Fibroblast of the conjunctiva (primary cell): Measurements from ENCODE around the gene SLCO3A1.

Source experiments
- DNase-seq: peaks from one replicate; pipeline ENCODE4 v3.0.0-alpha.2; 2010; ENCODE audit warnings: low read depth

The SLCO3A1 gene

GRCh38 chr15:91912336-91912735 lies 58.8 kb downstream of the SLCO3A1 start:
- no peak for DNase-seq

GRCh38 chr15:91913560-91913959 lies 60.1 kb downstream of the SLCO3A1 start:
- no peak for DNase-seq

- no peak for DNase-seq
Observed at GRCh38 chr15:91915576-91915975, 62.1 kb downstream of the SLCO3A1 start.

DNA sequence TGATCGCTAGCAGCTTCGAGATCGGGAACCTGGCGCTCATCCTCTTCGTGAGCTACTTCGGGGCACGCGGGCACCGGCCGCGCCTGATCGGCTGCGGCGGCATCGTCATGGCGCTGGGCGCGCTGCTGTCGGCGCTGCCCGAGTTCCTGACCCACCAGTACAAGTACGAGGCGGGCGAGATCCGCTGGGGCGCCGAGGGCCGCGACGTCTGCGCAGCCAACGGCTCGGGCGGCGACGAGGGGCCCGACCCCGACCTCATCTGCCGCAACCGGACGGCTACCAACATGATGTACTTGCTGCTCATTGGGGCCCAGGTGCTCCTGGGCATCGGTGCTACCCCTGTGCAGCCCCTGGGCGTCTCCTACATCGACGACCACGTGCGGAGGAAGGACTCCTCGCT lies 62.5 kb downstream of the SLCO3A1 start:
- no peak for DNase-seq

- DNase-seq = no peak
Observed at GRCh38 chr15:91917686-91918360, 64.3 kb downstream of the SLCO3A1 start.

DNA sequence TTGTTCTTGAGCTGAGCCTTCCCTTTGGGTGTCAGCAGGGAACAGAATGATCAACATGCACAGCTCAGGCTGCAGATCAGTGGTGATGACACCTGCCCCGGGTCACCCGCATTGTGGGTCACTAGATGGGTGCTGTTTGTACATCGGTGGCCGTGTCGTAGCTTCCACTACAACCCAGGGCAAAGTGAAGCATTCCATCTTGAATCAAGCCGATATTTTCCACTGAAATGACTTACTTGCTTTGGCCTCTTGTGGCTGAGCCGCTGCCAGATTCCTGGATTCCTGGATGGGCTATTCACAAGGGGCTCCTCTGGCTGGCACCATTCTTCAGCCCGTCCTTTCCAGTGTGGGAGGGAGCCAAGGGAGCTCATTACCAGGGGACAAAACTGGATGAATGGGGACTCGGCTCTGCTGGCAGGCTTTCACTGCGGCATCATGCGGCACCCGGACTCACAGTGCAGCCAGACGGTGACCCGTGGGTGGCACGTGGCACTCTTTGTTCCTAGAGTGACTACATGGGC lies 65.6 kb downstream of the SLCO3A1 start:
- no peak for DNase-seq

GRCh38 chr15:91921188-91921842 lies 67.8 kb downstream of the SLCO3A1 start:
- no peak for DNase-seq

DNA sequence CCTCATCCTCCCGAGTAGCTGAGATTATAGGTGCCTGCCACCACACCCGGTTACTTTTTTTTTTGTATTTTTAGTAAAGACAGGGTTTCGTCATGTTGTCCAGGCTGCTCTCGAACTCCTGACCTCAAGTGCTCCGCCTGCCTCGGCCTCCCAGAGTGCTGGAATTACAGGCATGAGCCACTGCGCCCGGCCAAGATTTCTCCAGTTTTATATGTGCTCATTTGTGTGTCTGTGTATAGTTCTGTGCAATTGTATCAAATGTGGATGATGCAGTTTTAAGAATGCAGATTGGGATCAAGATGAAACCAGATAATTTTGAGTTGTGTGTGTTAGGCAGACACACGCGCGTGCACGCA lies 68.3 kb downstream of the SLCO3A1 start:
- DNase-seq = no peak

DNA sequence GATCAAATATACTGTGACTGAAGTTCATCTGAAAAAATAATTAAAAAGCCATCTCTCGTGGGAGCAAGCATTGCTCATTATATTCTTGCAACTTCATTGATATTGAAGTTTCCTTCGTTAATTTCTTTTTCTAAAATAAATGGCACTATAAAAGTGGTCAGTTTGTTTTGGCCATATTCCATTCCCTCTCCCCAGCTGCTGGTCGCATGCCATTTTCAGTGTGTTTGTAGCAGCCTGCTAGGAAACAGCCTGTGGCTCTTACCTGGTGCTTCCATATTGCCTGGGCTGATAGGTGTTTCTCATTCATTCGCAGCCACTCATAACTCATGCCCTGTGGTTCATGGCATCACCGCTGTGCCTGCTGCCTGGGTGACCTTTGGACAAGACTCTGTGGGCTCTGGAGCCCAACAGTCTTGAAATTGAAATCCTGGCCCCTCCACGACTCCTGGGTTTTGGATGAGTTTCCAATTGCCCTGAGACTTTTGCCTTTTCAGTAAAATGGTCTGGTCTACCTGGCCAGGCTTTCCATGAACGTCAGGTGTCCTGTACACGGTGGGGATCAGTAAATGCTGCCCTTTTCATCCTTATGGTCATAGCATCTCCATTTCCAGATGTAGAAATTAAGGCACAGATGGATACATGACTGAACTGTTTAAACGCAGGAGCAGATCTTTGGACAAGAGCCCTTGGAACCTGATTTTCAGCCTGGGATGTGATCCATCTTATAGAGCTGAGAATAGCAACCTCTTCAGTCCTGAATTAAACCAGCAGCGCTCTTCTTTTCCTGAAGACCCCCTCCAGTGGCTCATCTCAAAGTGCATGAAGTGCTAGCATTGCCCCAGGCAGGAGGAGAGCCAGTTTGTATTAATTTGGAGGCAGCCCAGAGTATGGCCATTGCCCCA lies 69.4 kb downstream of the SLCO3A1 start:
- no peak for DNase-seq

DNA sequence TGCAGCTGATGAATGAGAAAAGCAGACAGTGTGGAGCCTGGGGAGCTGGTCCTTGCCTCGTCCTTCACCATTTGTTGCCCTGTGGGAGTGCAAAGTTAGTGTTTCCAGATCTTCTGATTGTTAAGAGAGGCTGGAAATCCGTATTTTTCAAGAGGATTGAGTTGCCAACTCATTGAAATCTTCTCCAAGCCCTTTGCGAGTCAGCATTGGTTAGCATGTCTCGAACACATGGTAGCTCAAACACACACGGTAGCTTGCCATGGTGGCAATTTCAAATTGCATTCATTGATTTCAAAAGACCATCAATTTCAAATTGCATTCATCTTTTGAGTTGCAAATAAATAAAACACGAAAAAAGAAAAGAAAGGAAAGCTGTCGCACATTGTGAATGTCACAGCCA lies 70.7 kb downstream of the SLCO3A1 start:
- DNase-seq = no peak

DNA sequence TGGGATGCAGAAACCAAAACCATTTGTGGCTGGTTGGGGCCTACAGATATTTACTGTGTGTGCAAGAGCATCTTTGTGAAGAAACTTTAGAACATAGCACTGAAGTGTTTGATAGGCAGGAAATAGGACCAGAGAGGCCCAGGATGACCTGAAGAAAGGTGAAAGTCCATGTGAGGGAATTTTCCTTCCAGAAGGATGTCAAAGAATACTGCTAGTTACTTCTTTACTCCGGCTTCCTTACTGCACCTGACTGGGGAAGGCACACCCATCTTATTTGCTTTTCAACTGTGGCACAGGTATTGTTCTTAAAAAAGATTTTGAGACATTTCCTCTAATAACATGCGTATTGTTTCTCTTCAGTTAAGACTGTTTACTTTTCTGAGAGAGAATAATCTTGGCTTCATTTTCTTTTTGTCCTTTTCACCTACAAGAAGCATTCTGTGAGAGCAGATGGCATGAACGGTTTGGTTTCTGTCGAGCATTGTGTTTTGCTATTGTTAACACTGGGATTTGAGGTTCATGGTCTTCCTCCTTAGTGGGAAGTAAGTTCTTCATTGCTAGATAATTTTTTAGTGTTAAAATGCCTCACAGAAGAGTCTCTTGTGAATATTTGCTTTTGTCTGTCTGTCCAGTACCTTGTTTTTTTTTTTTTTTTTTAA lies 71.5 kb downstream of the SLCO3A1 start:
- DNase-seq = no peak

DNA sequence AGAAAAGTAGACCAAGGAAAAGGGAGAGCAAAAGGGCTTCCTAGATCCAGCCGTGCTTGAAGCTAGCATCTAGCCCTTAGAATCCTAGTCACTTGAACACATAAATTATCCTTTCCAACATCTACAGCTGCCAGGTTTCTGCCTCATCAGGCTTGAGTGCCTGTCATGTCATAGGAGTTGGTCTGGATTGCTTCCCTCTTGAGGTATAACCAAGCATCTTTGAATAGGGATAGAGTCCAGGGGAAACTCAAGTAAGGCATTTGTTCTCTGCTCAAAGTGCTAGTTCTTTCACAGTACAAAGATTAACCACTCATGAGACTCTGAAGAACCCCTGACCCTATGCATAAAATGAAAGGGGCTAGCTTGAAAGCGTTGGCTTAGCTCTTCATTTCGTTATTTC lies 72.3 kb downstream of the SLCO3A1 start:
- DNase-seq = no peak

- DNase-seq = no peak
Observed at GRCh38 chr15:91926908-91927270, 73.4 kb downstream of the SLCO3A1 start.

GRCh38 chr15:91927585-91927984 lies 74.1 kb downstream of the SLCO3A1 start:
- no peak for DNase-seq

DNA sequence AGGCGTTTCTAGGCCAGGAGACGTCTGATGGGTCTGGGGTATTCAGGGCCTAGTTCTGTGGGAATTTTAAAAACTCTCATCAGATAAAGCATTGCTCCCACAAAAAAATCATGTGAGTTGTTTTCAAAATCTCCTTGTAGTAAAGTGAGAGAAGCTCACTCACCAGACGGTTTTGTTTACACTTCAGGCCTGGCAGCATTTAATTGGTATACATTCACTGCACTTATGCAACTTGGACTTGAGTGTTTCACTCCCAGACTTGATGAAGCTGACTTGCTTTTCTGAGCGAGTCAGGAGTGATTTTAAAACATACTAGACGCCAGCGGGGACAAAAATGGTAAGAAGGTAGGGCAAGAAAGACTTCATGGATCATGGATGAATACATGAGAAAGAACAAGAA lies 75.2 kb downstream of the SLCO3A1 start:
- no peak for DNase-seq

GRCh38 chr15:91929509-91929908 lies 76.0 kb downstream of the SLCO3A1 start:
- no peak for DNase-seq

DNA sequence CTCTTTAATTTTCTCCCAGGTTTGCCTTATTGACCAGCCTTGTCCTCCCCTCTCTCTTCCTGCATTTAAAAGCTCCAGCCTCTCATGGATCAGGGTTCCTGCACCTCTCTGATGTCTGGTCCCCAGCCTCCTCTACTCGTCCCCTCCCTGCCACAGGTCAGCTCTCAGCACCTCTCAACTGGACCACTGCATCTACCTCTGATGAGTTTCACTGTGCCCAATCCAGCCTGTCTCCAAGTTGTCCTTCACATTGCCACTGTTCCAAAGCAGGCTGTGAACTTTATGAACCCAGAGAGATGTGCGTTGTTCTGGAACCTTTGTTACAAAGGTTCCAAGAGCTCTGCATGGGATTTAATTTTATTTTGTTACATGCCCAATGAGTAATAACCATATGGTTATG lies 76.6 kb downstream of the SLCO3A1 start:
- no peak for DNase-seq

DNA sequence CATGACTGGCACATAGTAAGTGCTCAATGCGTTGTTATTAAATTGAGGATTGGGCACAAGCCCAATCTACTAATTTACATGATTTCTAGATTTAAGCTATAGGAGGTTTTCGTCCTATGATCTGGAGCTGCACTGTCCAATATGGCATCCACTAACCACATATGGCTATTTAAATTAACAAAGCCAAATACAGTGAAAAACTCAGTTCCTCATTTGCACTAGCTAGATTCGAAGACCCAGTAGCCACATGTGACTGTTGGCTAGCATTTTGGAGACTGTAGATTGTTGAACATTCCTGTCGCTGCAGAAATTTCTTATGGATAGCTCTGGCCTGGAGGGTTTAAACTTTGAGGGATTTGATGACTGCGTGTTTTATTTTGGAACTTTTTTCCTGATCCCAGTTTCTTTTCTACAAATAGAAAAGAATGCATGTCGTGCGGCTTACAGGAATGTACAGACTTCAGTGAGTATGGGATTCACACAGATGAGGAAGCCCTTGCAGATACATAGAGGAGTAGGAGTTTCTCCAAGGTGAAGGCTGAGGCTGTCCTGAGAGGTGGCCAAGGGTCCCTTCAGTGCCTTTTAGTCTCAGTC lies 82.8 kb downstream of the SLCO3A1 start:
- DNase-seq = no peak

DNA sequence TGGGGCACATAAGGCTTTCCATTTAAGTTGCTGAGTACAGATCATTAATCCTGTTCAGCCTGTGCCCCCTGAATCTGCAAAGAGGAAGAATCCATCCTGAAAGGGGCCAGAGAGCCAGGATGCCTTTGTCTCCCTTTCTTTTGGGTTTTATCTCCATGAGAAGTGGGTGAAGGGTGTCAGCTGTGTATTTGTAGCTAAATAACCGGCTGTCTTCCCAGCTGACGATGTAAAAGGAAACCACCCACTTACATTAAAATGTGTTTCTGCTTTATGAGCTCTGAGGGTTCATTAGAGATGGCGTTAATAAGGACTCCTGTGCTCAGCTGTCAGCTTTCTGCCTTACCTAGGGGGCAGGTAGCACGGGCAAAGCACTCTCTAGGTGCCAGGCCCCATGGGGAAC lies 83.4 kb downstream of the SLCO3A1 start:
- DNase-seq = no peak

DNA sequence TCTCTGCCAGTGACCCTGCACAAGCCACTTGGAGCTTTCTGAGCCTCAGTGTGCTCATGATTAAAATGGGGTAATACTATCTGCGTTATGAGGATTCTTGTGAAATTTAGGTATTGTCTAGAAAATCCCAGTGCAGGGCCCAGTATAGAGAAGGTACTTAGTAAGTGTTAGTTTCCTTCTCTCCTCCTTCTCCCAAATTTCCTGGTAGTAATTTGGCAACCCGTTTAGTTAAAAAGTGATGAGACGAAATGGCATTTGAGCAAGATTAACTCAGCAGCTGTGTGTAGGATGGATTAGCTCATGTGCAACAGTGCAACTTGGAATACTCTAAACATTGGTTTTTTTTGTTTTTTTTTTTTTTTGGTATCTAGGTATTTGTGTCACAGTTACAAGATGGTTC lies 84.6 kb downstream of the SLCO3A1 start:
- DNase-seq = no peak

- no peak for DNase-seq
Observed at GRCh38 chr15:91939403-91939831, 85.9 kb downstream of the SLCO3A1 start.
